ENCODE data around the gene RAB33A. TPM values are rescaled to one million over a fixed set of nuclear protein-coding genes. Genes with fewer than 3 reads are reported as not detected.

RAB33A gene
- total RNA-seq, 2 donors from 2014 or later = 0.78 TPM; not detected in 1

GRCh38 chrX:130136496-130136895 is 35.3 kb upstream of the RAB33A start:
- intact Hi-C loops (cut with DNase I) = no loop called here
- 52 to 56% methylated on average over 5 of the region's 5 CpGs for WGBS, 2 donors
- H3K27me3 ChIP-seq = no peaks in the 10 kb centered on the region
- no peak for TF ChIP-seq POLR2A (IDR thresholded peaks at IDR 0.05)
- TF ChIP-seq CTCF (IDR thresholded peaks at IDR 0.05) = no peak
- no peak for ATAC-seq
- H3K36me3 ChIP-seq (replicated peaks in 1 of 2; ENCODE audit: insufficient read depth in 1 of 2, low read depth in 2 of 2) = peaks cover 0 to 3% of the 10 kb centered on the region in 2 donors
- H3K4me1 ChIP-seq = no peaks in the 10 kb centered on the region
- DNase-seq = no peak
- no peak overlapping the region for H3K4me3 ChIP-seq
- H3K27ac ChIP-seq = no peak overlapping the region
- H3K9me3 ChIP-seq = no peaks in the 10 kb centered on the region

GRCh38 chrX:130136961-130137360 is 34.8 kb upstream of the RAB33A start:
- no peak overlapping the region for H3K4me3 ChIP-seq
- no peaks in the 10 kb centered on the region for H3K4me1 ChIP-seq
- no peak overlapping the region for H3K27ac ChIP-seq
- DNase-seq (no peak), ATAC-seq (no peak)
- 91 to 95% methylated on average over 5 to 8 of the region's 8 CpGs for WGBS, 2 donors
- peaks cover 0 to 3% of the 10 kb centered on the region in 2 donors for H3K36me3 ChIP-seq (replicated peaks in 1 of 2; ENCODE audit: insufficient read depth in 1 of 2, low read depth in 2 of 2)
- no peaks in the 10 kb centered on the region for H3K9me3 ChIP-seq
- intact Hi-C loops (cut with DNase I) = no loop called here
- TF ChIP-seq CTCF (IDR thresholded peaks at IDR 0.05) (no peak), POLR2A (IDR thresholded peaks at IDR 0.05) (no peak)
- no peaks in the 10 kb centered on the region for H3K27me3 ChIP-seq

GRCh38 chrX:130139474-130140201 is 32.1 kb upstream of the RAB33A start:
- Histone ChIP-seq H3K27me3 (no peaks in the 10 kb centered on the region), H3K27ac (no peak overlapping the region), H3K4me1 (no peaks in the 10 kb centered on the region), H3K4me3 (no peak overlapping the region), H3K36me3 (replicated peaks in 1 of 2; ENCODE audit: insufficient read depth in 1 of 2, low read depth in 2 of 2) (peaks cover 0 to 3% of the 10 kb centered on the region in 2 donors), H3K9me3 (no peaks in the 10 kb centered on the region)
- intact Hi-C loops (cut with DNase I) = no loop called here
- ATAC-seq = no peak
- no peak for TF ChIP-seq POLR2A (IDR thresholded peaks at IDR 0.05)
- no peak for TF ChIP-seq CTCF (IDR thresholded peaks at IDR 0.05)
- no peak for DNase-seq
- 17 to 53% methylated on average over 2 to 3 of the region's 3 CpGs for WGBS, 2 donors

GRCh38 chrX:130144509-130144908 is 27.3 kb upstream of the RAB33A start:
- Histone ChIP-seq H3K27me3 (no peaks in the 10 kb centered on the region), H3K27ac (no peak overlapping the region), H3K4me3 (no peak overlapping the region), H3K4me1 (no peaks in the 10 kb centered on the region), H3K36me3 (replicated peaks in 1 of 2; ENCODE audit: insufficient read depth in 1 of 2, low read depth in 2 of 2) (peaks cover 0 to 2% of the 10 kb centered on the region in 2 donors), H3K9me3 (no peaks in the 10 kb centered on the region)
- ATAC-seq (no peak), DNase-seq (no peak)
- intact Hi-C loops (cut with DNase I) = no loop called here
- WGBS, 2 donors = 84 to 95% methylated on average over 3 of the region's 3 CpGs
- TF ChIP-seq POLR2A (IDR thresholded peaks at IDR 0.05) (no peak), CTCF (IDR thresholded peaks at IDR 0.05) (no peak)

- no peaks in the 10 kb centered on the region for H3K27me3 ChIP-seq
- no peaks in the 10 kb centered on the region for H3K9me3 ChIP-seq
- H3K27ac ChIP-seq = no peak overlapping the region
- intact Hi-C loops (cut with DNase I) = no loop called here
- WGBS, 2 donors = 89 to 96% methylated on average over 3 to 4 of the region's 4 CpGs
- no peak overlapping the region for H3K4me3 ChIP-seq
- ATAC-seq (no peak), DNase-seq (no peak)
- no peaks in the 10 kb centered on the region for H3K4me1 ChIP-seq
- H3K36me3 ChIP-seq (replicated peaks in 1 of 2; ENCODE audit: insufficient read depth in 1 of 2, low read depth in 2 of 2) = peaks cover 0 to 2% of the 10 kb centered on the region in 2 donors
- TF ChIP-seq CTCF (IDR thresholded peaks at IDR 0.05) (no peak), POLR2A (IDR thresholded peaks at IDR 0.05) (no peak)
Observed at GRCh38 chrX:130145123-130145522, 26.6 kb upstream of the RAB33A start.

All from body of pancreas (tissue), 4 donors.